Measurements from ENCODE around the gene HIVEP3.

HIVEP3 gene

GRCh38 chr1:41875487-41875886 lies 43.2 kb downstream of the HIVEP3 start:
- no peak overlapping the region for H3K27ac ChIP-seq (replicated peaks)
- no peak overlapping the region for H3K4me3 ChIP-seq (replicated peaks; ENCODE audit: insufficient read depth, low read length)
- no peak for DNase-seq (ENCODE audit: low read depth in 1 of 2, low spot score in 1 of 2)
- TF ChIP-seq REST (IDR thresholded peaks at IDR 0.05; ENCODE audit: insufficient replicate concordance, low read depth) (no peak), GABPA (IDR thresholded peaks at IDR 0.05; ENCODE audit: low read depth) (no peak), CTCF (IDR thresholded peaks at IDR 0.05; ENCODE audit: insufficient read depth, low read length) (no peak), POLR2AphosphoS5 (IDR thresholded peaks at IDR 0.05; ENCODE audit: low read depth) (no peak), SPI1 (IDR thresholded peaks at IDR 0.05; ENCODE audit: borderline replicate concordance, low read depth) (no peak)
- no peaks in the 10 kb centered on the region for H3K27me3 ChIP-seq (ENCODE audit: insufficient read depth, poor library complexity, severe bottlenecking)

- H3K27ac ChIP-seq (replicated peaks): no peak overlapping the region
- H3K27me3 ChIP-seq (ENCODE audit: insufficient read depth, poor library complexity, severe bottlenecking): no peaks in the 10 kb centered on the region
- no peak overlapping the region for H3K4me3 ChIP-seq (replicated peaks; ENCODE audit: insufficient read depth, low read length)
Observed at GRCh38 chr1:41874903-41875411, 43.8 kb downstream of the HIVEP3 start.

GRCh38 chr1:41874151-41874719 lies 44.5 kb downstream of the HIVEP3 start:
- TF ChIP-seq POLR2AphosphoS5 (IDR thresholded peaks at IDR 0.05; ENCODE audit: low read depth) (no peak), CTCF (IDR thresholded peaks at IDR 0.05; ENCODE audit: insufficient read depth, low read length) (no peak), GABPA (IDR thresholded peaks at IDR 0.05; ENCODE audit: low read depth) (no peak)
- Histone ChIP-seq H3K27ac (replicated peaks) (no peak overlapping the region), H3K4me3 (replicated peaks; ENCODE audit: insufficient read depth, low read length) (no peak overlapping the region), H3K27me3 (ENCODE audit: insufficient read depth, poor library complexity, severe bottlenecking) (no peaks in the 10 kb centered on the region)
- no peak for DNase-seq (ENCODE audit: low read depth in 1 of 2, low spot score in 1 of 2)

More at GRCh38 chr1:41874903-41875411, 43.8 kb downstream of the HIVEP3 start:
- DNase-seq (ENCODE audit: low read depth in 1 of 2, low spot score in 1 of 2): no peak
- TF ChIP-seq POLR2AphosphoS5 (IDR thresholded peaks at IDR 0.05; ENCODE audit: low read depth) (no peak), SPI1 (IDR thresholded peaks at IDR 0.05; ENCODE audit: borderline replicate concordance, low read depth) (no peak), REST (IDR thresholded peaks at IDR 0.05; ENCODE audit: insufficient replicate concordance, low read depth) (no peak), GABPA (IDR thresholded peaks at IDR 0.05; ENCODE audit: low read depth) (no peak)

GRCh38 chr1:41872074-41872473 lies 46.6 kb downstream of the HIVEP3 start:
- Histone ChIP-seq H3K27ac (replicated peaks) (no peak overlapping the region), H3K27me3 (ENCODE audit: insufficient read depth, poor library complexity, severe bottlenecking) (no peaks in the 10 kb centered on the region), H3K4me3 (replicated peaks; ENCODE audit: insufficient read depth, low read length) (no peak overlapping the region)
- no peak for DNase-seq (ENCODE audit: low read depth in 1 of 2, low spot score in 1 of 2)
- TF ChIP-seq REST (IDR thresholded peaks at IDR 0.05; ENCODE audit: insufficient replicate concordance, low read depth) (no peak), SPI1 (IDR thresholded peaks at IDR 0.05; ENCODE audit: borderline replicate concordance, low read depth) (peak; percentile 73), GABPA (IDR thresholded peaks at IDR 0.05; ENCODE audit: low read depth) (peak; percentile 63)
